ENCODE measurements around the gene TFAP2E.

DNA sequence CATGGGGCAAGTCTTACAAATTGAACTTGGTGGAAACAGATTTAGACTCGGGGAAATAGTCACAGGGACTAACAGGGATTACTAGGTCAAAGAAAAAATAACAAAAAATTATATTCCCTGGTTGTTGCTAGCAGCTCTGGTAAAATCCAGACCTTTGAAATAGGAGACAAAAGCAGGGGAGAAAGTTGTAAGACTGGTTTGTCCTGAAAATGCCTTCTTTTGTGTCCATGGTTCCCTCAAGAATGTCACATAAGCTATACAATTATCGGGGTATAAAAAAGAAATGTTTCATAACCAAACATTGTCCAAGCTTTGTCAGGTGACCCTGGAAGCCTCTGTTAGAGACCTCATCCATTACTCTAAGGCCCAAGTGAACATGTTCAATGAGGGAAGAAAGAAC, 49.0 kb upstream of the TFAP2E start:
- TF ChIP-seq, protein P1, sequence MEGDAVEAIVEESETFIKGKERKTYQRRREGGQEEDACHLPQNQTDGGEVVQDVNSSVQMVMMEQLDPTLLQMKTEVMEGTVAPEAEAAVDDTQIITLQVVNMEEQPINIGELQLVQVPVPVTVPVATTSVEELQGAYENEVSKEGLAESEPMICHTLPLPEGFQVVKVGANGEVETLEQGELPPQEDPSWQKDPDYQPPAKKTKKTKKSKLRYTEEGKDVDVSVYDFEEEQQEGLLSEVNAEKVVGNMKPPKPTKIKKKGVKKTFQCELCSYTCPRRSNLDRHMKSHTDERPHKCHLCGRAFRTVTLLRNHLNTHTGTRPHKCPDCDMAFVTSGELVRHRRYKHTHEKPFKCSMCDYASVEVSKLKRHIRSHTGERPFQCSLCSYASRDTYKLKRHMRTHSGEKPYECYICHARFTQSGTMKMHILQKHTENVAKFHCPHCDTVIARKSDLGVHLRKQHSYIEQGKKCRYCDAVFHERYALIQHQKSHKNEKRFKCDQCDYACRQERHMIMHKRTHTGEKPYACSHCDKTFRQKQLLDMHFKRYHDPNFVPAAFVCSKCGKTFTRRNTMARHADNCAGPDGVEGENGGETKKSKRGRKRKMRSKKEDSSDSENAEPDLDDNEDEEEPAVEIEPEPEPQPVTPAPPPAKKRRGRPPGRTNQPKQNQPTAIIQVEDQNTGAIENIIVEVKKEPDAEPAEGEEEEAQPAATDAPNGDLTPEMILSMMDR (IDR thresholded peaks at IDR 0.05): no peak
- no peak for TF ChIP-seq POLR2AphosphoS5 (IDR thresholded peaks at IDR 0.05)

Data from upper lobe of left lung (tissue), 4 donors.